Kidney epithelial cell (primary cell): ENCODE data around the gene KCNQ1. TPM values are rescaled to one million over a fixed set of nuclear protein-coding genes. Genes with fewer than 3 reads are reported as not detected.

Source experiments
- DNase-seq: peaks from one replicate; pipeline ENCODE4 v3.0.0-alpha.2; 2010; ENCODE audit warnings: low read depth
- H3K27me3 ChIP-seq: 2 replicates; pipeline ENCODE4 v1.6.0; 2011; ENCODE audit warnings: low read length; ENCODE audit not compliant: control insufficient read depth, insufficient read depth
- H3K36me3 ChIP-seq: 2 replicates; pipeline ENCODE4 v1.5.1; 2011; ENCODE audit warnings: low read length; ENCODE audit not compliant: control insufficient read depth, insufficient read depth
- H3K4me3 ChIP-seq: 2 replicates; pipeline ENCODE4 v1.5.1; 2011; ENCODE audit warnings: low read depth, mild to moderate bottlenecking, control low read depth, low read length
- CTCF ChIP-seq: IDR thresholded peaks from 2 replicates; pipeline ENCODE4 v1.5.1; 2011; ENCODE audit warnings: mild to moderate bottlenecking, moderate library complexity, low read length, control low read depth, inconsistent platforms; ENCODE audit not compliant: insufficient read depth, poor library complexity, severe bottlenecking
- total RNA-seq: library from RNA; depleted of rRNA; stranded (reverse); fragments of >200 nt; gene quantifications from 2 replicates; pipeline ENCODE4 v1.2.3, GENCODE V29; 2015

The KCNQ1 gene
- total RNA-seq, 1 donor from 2014 or later = 2.3 TPM

- H3K27me3 ChIP-seq = peaks cover 12% of the 10 kb centered on the region
- no peak for DNase-seq
- no peak overlapping the region for H3K4me3 ChIP-seq
- no peak for TF ChIP-seq CTCF
- no peaks in the 10 kb centered on the region for H3K36me3 ChIP-seq
Observed at GRCh38 chr11:2452321-2453012, 7.7 kb downstream of the KCNQ1 start.

GRCh38 chr11:2453436-2453835 lies 8.6 kb downstream of the KCNQ1 start:
- Histone ChIP-seq H3K36me3 (no peaks in the 10 kb centered on the region), H3K27me3 (peaks cover 5% of the 10 kb centered on the region), H3K4me3 (no peak overlapping the region)
- DNase-seq = no peak
- TF ChIP-seq CTCF = no peak

GRCh38 chr11:2458321-2458720 lies 13.5 kb downstream of the KCNQ1 start:
- Histone ChIP-seq H3K27me3 (peaks cover 2% of the 10 kb centered on the region), H3K36me3 (no peaks in the 10 kb centered on the region), H3K4me3 (no peak overlapping the region)
- TF ChIP-seq CTCF = no peak
- no peak for DNase-seq

DNA sequence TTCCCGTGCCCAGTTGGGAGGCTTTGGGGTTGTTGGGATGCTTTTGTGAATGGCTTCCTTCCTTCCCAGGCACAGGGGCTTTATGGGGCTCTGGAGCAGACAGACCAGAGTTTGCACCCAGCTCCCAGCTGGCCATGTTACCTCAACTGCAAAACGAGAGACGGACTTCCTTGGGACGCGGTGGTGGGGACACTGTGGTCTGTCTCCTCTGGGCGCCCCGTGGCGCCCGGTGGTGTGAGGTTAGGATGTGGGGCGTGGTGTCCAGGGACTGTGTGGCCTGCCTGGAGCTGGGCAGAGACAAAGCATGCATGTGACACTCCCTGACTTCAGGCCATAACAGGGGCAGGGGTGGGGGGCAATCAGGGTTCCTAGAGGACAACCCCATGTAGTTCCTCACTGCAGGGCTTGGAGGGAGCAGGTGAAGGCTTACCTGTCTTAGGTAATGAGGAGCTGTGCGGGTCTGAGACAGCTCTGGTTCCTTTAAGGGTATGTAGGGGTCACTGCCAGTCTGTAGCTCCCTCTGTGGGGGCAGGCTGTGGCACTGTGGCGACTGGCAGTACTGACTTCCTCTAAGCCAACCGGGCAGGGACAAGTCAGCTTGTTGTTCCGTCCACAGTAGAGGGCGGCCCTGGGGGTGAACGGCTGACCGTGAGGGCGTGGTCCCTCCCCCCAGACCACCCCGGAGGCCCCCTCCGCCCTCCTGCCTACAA lies 14.4 kb downstream of the KCNQ1 start:
- Histone ChIP-seq H3K36me3 (no peaks in the 10 kb centered on the region), H3K27me3 (peaks cover 2% of the 10 kb centered on the region), H3K4me3 (no peak overlapping the region)
- TF ChIP-seq CTCF = no peak
- DNase-seq = no peak

GRCh38 chr11:2459796-2460531 lies 15.2 kb downstream of the KCNQ1 start:
- Histone ChIP-seq H3K27me3 (peaks cover 2% of the 10 kb centered on the region), H3K4me3 (no peak overlapping the region), H3K36me3 (no peaks in the 10 kb centered on the region)
- TF ChIP-seq CTCF = no peak
- no peak for DNase-seq
